DOHH2 (cell line): Measurements from ENCODE around the gene HOXC9.

Source experiments
- H3F3A ChIP-seq: fragments of 200-600 bp; sonication (generic), shearing (Covaris generic); 2 replicates; pipeline ENCODE4 v1.6.0; 2016; ENCODE audit warnings: antibody characterized with exemption, mild to moderate bottlenecking; ENCODE audit not compliant: control insufficient read depth, insufficient read depth
- H3K27ac ChIP-seq: fragments of 200-600 bp; sonication (generic); 2 replicates; pipeline ENCODE4 v1.5.1; 2014; ENCODE audit warnings: low read depth, mild to moderate bottlenecking, low read length, moderate library complexity
- H3K27me3 ChIP-seq: fragments of 200-600 bp; sonication (generic); 2 replicates; pipeline ENCODE4 v1.6.1; 2014; ENCODE audit warnings: mild to moderate bottlenecking, low read length, mixed read lengths; ENCODE audit not compliant: control insufficient read depth
- H3K36me3 ChIP-seq: fragments of 200-600 bp; sonication (generic); 2 replicates; pipeline ENCODE4 v1.6.1; 2014; ENCODE audit warnings: mild to moderate bottlenecking, low read length, moderate library complexity, mixed read lengths; ENCODE audit not compliant: control insufficient read depth
- H3K4me1 ChIP-seq: fragments of 200-600 bp; sonication (generic); 2 replicates; pipeline ENCODE4 v1.6.1; 2014; ENCODE audit warnings: mild to moderate bottlenecking, low read length, mixed read lengths; ENCODE audit not compliant: control insufficient read depth
- H3K4me2 ChIP-seq: fragments of 200-600 bp; sonication (generic); 2 replicates; pipeline ENCODE4 v1.6.0; 2014; ENCODE audit warnings: mild to moderate bottlenecking, low read length, moderate library complexity
- H3K4me3 ChIP-seq: fragments of 200-600 bp; sonication (generic); 2 replicates; pipeline ENCODE4 v1.5.1; 2014; ENCODE audit warnings: mild to moderate bottlenecking, low read length, mixed read lengths
- H3K79me2 ChIP-seq: fragments of 200-600 bp; sonication (generic); 2 replicates; pipeline ENCODE4 v1.6.1; 2014; ENCODE audit warnings: mild to moderate bottlenecking, low read length, mixed read lengths; ENCODE audit not compliant: control insufficient read depth
- H3K9me2 ChIP-seq: fragments of 200-600 bp; sonication (generic); replicated peaks from 2 replicates; pipeline ENCODE4 v1.6.1; 2014; ENCODE audit warnings: mild to moderate bottlenecking, low read length, mixed read lengths; ENCODE audit not compliant: control insufficient read depth
- H3K9me3 ChIP-seq: fragments of 200-600 bp; sonication (generic); 2 replicates; pipeline ENCODE4 v1.6.1; 2014; ENCODE audit warnings: antibody characterized with exemption, low read length, mixed read lengths; ENCODE audit not compliant: control insufficient read depth, insufficient read depth
- H4K20me1 ChIP-seq: fragments of 200-600 bp; sonication (generic); 2 replicates; pipeline ENCODE4 v1.6.0; 2014; ENCODE audit warnings: low read depth, mild to moderate bottlenecking, antibody characterized with exemption, low read length, moderate library complexity; ENCODE audit not compliant: control insufficient read depth, insufficient read depth
- EZH2phosphoT487 ChIP-seq: fragments of 200-600 bp; sonication (generic); IDR thresholded peaks from 2 replicates; pipeline ENCODE4 v1.6.1; 2017; ENCODE audit warnings: borderline replicate concordance, mild to moderate bottlenecking, antibody characterized with exemption, low read length, moderate library complexity, mixed read lengths
- TF ChIP-seq, protein P1 (sequence below): fragments of 200-600 bp; sonication (generic); IDR thresholded peaks from one replicate; pipeline ENCODE4 v1.5.1; 2014; ENCODE audit warnings: antibody characterized with exemption, mild to moderate bottlenecking, low read depth, low read length; ENCODE audit not compliant: poor library complexity, severe bottlenecking

The HOXC9 gene

DNA sequence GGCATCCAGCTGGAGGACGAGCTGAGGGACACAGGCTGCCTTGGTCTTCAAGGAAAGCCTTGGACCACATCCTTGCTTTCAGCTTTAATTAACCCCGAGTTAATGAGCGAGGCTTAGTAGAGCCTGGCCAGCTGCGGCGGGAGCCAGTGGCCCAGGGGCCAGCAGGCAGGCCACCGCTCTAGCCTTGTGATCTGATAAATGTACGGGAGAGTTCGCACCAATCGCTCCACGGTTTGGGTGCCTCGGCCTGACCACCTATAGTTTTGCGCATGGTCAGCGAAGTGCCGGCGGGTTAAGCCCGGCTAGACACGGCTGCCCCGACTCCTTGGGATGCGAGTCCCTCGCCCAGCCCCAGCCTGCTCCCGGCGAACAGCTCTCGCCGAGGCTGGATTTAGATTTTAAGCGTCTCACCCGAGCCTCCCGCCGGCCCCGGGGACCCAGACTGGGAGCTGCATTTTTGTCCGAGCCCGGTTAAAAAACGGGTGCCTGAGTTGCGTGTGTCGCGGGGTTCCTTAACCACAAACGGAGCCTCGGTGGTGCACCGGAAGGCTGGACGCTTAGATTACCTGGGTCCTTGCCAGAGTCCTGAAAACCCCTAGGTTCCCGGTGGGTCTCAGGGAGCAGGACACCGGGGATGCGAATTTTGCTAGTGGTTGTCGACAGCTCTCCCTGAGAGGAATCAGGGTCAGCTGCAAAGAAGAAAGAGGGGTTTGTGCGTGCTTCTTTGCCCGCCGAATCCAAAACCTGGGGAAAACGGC is 48.2 kb upstream of the HOXC9 start:
- no peaks in the 10 kb centered on the region for H4K20me1 ChIP-seq
- no peaks in the 10 kb centered on the region for H3K9me2 ChIP-seq
- no peak for TF ChIP-seq EZH2phosphoT487
- TF ChIP-seq, protein P1, sequence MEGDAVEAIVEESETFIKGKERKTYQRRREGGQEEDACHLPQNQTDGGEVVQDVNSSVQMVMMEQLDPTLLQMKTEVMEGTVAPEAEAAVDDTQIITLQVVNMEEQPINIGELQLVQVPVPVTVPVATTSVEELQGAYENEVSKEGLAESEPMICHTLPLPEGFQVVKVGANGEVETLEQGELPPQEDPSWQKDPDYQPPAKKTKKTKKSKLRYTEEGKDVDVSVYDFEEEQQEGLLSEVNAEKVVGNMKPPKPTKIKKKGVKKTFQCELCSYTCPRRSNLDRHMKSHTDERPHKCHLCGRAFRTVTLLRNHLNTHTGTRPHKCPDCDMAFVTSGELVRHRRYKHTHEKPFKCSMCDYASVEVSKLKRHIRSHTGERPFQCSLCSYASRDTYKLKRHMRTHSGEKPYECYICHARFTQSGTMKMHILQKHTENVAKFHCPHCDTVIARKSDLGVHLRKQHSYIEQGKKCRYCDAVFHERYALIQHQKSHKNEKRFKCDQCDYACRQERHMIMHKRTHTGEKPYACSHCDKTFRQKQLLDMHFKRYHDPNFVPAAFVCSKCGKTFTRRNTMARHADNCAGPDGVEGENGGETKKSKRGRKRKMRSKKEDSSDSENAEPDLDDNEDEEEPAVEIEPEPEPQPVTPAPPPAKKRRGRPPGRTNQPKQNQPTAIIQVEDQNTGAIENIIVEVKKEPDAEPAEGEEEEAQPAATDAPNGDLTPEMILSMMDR, result no peak
- no peaks in the 10 kb centered on the region for H3K4me1 ChIP-seq
- no peaks in the 10 kb centered on the region for H3F3A ChIP-seq
- no peak overlapping the region for H3K4me3 ChIP-seq
- no peak overlapping the region for H3K4me2 ChIP-seq
- H3K9me3 ChIP-seq, result no peaks in the 10 kb centered on the region
- no peak overlapping the region for H3K27ac ChIP-seq
- H3K27me3 ChIP-seq, result peaks cover 87% of the 10 kb centered on the region
- H3K36me3 ChIP-seq, result no peaks in the 10 kb centered on the region
- no peaks in the 10 kb centered on the region for H3K79me2 ChIP-seq

DNA sequence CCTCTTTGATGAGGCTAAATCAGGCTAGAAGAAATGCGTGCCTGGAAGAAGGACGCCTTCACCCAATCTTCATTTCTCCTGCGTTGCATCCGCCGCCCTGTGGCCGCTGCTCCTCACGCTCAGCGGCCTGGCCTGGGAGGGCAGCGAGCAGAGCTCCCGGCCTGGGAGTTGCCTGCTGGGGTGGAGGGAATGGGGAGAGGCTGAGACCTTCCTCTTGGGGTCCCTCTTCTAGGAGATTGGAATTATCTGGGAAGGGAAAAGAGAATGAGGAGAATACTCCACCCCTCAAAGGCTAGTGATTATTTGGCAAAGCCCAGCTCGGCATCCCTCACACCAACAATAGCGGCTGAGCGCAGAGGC is 47.6 kb upstream of the HOXC9 start:
- Histone ChIP-seq H3K36me3 (no peaks in the 10 kb centered on the region), H3K27me3 (peaks cover 89% of the 10 kb centered on the region), H3K9me3 (no peaks in the 10 kb centered on the region)

DNA sequence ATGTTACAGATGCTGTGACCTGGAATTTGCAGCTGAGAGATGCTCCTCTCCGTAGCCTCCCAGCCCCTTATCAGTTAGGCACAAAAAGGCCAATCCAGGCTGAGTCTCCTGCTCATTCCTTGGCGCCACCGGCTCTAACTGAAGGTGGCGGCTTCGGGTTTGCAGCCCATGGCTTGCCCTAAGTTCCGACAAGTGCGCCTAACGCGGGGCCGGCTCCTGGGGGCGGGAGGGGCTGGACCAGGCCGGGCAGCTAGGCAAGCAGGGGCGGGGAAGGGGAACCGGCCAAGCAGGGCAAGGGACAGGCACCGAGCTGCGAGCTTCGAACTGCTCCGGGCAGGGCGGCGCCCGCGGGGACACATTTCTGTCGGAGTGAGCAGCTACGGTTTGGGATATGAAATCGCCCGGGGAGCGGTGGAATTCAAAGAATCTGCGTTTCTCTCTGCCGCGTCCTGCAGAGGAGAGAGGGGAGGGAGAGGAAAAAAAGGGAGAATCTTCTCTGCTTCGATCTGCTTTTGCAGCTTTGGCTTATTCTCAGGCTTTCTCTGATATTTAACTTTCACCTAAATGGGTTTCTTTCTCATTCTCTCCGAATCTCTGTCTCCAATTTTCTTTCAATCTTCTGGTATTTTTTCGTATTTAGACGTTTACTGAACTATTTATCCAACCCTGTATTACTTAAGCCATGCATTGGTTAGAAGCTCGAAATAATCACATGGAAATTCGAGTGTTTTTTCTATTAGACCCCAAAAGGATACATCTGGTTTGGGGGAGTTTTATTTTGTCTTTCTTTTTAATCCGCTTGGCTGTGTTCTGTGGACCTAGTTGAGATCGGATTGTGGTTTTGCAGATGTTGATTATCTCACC is 46.9 kb upstream of the HOXC9 start:
- no peaks in the 10 kb centered on the region for H3K79me2 ChIP-seq
- H3K4me3 ChIP-seq, result no peak overlapping the region
- TF ChIP-seq EZH2phosphoT487, result no peak
- TF ChIP-seq, protein P1, result no peak
- no peaks in the 10 kb centered on the region for H3F3A ChIP-seq
- H3K4me2 ChIP-seq, result no peak overlapping the region
- peaks cover 91% of the 10 kb centered on the region for H3K27me3 ChIP-seq
- H3K4me1 ChIP-seq, result no peaks in the 10 kb centered on the region
- H3K36me3 ChIP-seq, result no peaks in the 10 kb centered on the region
- H3K9me3 ChIP-seq, result no peaks in the 10 kb centered on the region
- no peak overlapping the region for H3K27ac ChIP-seq
- H3K9me2 ChIP-seq, result no peaks in the 10 kb centered on the region
- no peaks in the 10 kb centered on the region for H4K20me1 ChIP-seq

More for the DNA sequence above, 47.6 kb upstream of the HOXC9 start:
- Histone ChIP-seq H3K79me2 (no peaks in the 10 kb centered on the region), H4K20me1 (no peaks in the 10 kb centered on the region), H3K27ac (no peak overlapping the region), H3K9me2 (no peaks in the 10 kb centered on the region), H3K4me3 (no peak overlapping the region), H3K4me2 (no peak overlapping the region), H3F3A (no peaks in the 10 kb centered on the region), H3K4me1 (no peaks in the 10 kb centered on the region)
- TF ChIP-seq, protein P1, result no peak
- no peak; the same call in 1 of the 2 replicates for TF ChIP-seq EZH2phosphoT487
